Stimulated activated CD8-positive, alpha-beta memory T cell treated with anti-CD3 and anti-CD28 coated beads, Interleukin-15, amount 100 ng/mL, for 4 hours (primary cell): ENCODE results near the gene SOHLH2.

ENCODE experiments used
- DNase-seq, 2 donors: peaks; one replicate each; pipeline ENCODE4 v3.0.0-alpha.2; 2020; ENCODE audit warnings: low read depth in 2 of 2

The SOHLH2 gene

DNA sequence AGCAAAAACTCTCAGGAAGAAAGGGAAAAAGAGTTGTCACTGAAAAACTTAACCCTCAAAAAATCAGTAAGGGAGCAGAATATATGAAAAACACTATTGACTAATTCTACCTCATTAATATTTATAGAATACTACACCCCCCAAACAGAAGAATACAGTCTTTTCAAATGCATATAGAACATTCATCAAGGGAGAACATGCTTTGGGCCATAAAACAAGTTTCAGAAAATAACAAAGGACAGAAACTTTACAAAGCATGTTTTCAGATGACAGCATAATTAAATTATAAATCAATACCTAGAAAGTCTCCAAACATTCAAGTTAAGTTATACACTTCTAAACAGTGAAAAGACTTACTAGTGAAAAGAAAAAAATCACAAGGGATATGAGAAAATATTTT, 30.5 kb downstream of the SOHLH2 start:
- DNase-seq: no peak

DNA sequence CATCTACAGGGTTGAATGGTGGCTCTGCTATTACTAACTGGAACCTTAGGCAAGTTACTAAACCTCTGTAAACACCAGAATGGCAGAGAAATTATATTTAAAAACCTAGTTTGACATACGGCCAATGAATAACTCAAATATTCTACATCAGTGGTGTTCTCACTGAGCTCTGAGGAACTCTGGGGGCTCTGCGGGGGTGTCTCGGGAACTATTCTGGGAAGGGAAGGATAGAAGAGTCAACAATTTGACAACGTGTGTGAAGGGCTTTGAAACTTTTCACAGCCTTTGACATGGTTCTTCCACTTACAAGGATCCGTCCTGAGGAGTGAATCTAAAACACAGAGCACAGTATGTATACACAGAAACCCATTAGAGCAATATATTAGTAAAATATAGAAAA, 38.7 kb downstream of the SOHLH2 start:
- DNase-seq: no peak

GRCh38 chr13:36174923-36175322, 39.4 kb downstream of the SOHLH2 start:
- no peak for DNase-seq

GRCh38 chr13:36173571-36174322, 40.6 kb downstream of the SOHLH2 start:
- DNase-seq: no peak

DNA sequence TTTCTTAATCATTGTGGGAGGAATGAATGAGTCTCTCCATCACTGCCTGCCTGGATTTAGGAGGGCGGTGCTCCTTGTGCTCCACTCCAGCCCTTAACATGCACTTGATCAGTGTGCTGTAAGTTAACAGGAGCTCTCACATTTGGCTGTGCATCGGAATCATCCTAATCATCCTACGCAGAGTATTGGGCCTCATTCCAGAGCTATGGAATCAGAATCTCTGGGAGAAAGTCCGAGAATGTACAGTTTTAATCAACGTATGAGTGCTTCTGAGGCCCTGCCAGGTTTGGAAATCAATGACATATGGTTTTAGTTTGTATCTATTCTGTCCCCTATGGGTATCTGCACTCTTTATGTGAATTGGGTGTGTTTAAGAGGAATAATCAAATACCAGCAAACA, 48.3 kb downstream of the SOHLH2 start:
- DNase-seq: no peak

DNA sequence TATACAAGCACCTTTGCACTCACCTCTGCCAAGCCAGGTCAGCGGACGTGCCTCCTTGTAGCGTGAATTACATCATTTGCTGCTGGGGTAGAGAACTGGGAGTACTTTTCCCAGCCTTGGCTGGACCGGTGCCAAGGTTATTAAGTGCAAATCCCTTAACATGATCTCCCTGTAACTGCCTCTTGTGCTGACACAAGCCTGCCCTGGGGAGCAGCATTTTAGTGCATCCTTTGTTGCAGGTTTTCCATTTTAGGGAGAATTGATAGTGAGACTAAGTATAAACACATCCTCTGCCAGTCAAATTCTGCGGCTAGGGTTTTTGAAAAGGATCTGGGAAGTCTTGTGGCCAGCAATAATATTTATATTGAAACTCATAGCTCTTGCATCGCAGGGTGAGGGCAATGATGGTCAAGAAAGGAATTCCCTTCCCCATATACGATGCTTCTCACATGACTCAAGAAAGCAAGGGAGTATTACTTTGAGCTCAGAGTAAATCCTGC, 50.5 kb downstream of the SOHLH2 start:
- no peak for DNase-seq

DNA sequence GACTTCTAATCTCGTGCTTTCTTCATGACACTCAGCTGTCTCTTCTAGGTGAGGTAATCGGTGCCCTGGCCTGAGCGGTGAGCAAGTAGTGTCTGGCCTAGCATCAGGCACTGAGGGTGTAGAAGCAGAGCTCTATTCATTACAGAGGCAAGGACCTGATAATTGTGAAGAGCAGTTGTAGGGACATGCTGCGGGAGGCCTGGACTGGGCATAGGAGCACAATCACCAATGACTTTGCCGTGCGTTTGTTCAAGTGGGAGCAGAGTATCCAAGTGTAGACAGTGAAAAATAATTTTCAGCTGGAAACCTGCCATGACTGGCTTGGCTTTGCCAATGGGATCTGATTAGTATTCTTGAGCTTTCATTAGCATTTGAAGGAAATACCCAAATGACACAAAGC, 51.1 kb downstream of the SOHLH2 start:
- DNase-seq: no peak

DNA sequence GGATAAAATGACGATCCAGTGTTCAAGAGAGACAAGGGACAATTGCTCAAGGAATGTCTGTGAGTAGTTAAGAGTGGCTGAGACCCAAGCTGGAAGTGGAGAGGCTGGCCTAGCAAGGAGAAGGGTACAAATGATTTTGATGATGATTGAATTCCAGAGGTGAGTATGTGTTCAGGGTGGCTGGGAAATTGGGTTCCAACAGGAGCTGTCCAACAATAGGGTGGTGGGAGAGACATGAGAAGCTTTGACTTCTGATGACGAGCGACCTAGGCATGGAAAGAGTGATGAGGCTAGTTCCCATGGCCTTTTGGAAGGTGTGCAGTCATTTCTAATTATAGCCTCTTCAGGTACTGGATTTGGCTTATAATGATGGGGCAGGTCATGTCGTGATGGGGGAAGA, 54.1 kb downstream of the SOHLH2 start:
- DNase-seq: no peak

DNA sequence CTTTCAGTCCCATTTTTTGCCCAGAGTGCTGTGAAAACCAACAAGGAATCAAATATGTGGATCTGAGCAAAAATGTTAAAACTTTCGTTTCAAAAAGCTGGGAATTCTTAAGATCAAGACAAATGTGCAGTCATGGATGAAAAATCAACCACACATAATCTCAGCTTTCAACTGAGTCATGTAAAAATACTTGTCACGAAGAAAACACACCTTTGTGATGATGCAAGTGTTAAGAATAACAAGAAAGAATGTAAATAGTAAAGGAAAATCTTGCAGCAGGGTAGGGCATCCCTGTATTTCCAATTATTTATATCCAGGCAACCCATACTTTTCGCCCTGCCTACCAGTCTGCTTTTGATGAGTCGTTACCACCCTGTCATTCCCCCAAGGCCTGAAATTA, 55.7 kb downstream of the SOHLH2 start:
- DNase-seq: no peak

GRCh38 chr13:36157480-36157879, 56.9 kb downstream of the SOHLH2 start:
- no peak for DNase-seq

DNA sequence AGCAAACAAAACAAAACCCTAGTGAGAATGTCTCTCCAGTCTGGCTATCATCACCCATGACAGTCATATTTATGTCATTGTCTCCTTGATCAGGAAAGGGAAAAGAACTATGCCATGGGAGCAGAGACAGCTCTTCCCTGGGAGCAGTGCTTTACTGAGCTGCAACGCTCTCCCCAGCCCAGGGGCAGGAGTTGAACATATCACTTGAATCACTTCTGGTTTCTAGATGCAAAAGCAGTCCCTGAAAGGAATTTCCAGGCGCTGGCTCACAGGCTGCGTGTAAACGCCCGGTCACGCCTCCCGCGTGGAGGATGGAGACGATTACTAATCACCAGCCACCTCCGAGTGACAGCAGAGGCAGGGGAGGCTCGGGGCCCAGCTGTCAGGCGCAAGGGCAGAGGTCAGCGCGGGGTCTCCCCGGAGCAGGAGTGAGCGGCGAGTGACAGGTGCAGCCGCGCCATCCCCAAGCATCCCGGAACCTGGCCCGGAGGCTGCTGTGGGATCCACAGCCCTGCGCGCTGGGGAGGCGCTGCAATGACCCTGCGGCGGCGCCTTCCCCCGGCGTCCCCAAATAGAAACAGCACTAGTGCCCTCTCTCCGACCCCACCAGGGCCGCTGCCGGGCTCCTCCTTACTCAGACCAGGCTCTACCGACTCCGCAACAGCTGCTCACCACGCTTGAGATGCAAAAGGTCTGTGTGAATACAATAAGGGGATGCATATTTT, 59.6 kb downstream of the SOHLH2 start:
- DNase-seq: no peak

GRCh38 chr13:36151591-36151990, 62.8 kb downstream of the SOHLH2 start:
- DNase-seq: no peak

- DNase-seq: no peak
Measured at GRCh38 chr13:36148446-36148845, 65.9 kb downstream of the SOHLH2 start.

GRCh38 chr13:36147330-36147729, 67.0 kb downstream of the SOHLH2 start:
- DNase-seq: no peak

DNA sequence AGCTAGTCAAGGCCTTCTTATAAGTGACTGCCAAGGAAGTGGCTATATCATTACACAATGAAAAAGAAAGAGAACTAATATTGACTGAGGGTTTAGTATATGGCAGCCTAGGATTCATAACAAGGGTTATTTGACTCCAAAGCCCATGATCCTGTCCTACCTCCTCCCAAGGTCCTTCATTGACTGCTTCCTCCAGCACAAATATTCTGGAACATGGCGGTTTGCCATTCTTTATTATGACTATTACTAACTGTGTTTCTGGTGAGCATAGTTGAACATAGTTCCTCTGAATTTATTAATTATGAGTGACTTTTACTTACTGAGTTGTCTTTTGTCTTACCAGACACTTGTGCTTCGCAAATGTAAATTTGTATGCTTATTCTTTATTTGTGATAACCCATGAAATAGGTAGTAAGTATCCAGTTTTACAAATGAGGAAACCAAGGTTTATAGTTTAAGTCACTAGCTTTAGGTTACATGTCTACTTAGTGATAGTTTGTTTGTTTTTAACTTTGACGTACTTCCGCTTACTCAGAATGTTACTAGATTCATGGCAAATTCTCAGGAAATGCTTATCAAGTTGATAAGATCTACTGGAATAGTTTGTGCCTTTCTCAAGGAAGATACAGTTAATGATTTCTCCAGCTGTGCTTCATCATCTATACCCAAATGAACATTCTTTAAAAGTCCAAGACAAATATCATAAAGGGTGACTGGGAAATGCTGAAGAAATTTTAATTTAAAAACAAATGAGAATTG, 67.7 kb downstream of the SOHLH2 start:
- DNase-seq: no peak

- no peak for DNase-seq
Measured at GRCh38 chr13:36143738-36144137, 70.6 kb downstream of the SOHLH2 start.

DNA sequence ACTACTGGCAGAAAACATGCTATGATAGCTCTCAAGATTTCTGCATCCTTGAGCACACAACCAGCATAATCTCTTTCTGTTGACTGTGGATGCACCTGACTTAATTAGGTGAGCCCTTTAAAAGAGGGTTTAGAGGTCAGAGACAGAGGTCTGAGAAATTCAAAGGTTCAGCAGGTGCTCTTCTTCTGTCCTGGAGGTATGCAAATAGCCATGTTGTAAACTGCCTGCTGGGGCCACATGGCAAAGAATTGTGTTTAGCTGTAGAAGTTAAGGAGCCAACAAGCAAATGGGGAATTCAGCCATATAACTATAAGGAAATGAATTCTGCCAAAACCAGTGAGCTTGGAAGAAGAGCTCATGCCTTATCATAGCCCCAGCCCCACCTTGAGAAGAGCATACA, 71.6 kb downstream of the SOHLH2 start:
- no peak for DNase-seq

GRCh38 chr13:36135876-36136275, 78.5 kb downstream of the SOHLH2 start:
- no peak for DNase-seq

GRCh38 chr13:36134632-36135031, 79.7 kb downstream of the SOHLH2 start:
- DNase-seq: no peak

DNA sequence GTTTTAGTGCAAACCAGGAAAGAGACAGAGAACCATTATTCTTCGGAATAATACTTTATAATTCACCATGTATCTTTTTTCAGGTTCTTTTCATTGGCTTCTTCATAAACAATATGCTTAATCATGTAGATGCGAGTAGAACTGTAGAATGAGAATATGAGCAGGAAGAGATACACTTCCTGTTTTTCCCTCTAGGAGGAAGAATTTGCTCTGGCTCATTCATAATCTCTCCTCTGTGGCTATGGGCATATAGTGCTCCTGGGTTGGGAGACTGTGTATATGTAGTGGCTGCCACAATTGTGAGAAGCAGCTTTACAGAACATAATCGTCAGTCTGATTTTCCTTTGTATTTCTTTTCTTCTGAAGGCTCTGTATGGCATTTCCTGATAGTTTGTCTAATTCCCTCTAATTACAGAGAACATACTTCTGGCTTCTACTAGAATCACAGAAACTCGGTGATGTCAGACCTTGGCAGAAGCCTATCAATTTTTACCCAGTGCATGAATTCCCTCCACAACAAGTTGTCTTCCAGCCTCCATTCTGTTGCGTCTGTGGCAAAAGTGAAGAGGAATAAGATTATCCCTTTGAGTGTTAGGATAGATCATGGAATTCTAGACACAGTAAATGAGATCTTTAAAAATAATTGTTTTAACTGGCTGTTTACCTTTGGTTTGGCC, 80.3 kb downstream of the SOHLH2 start:
- DNase-seq: no peak

DNA sequence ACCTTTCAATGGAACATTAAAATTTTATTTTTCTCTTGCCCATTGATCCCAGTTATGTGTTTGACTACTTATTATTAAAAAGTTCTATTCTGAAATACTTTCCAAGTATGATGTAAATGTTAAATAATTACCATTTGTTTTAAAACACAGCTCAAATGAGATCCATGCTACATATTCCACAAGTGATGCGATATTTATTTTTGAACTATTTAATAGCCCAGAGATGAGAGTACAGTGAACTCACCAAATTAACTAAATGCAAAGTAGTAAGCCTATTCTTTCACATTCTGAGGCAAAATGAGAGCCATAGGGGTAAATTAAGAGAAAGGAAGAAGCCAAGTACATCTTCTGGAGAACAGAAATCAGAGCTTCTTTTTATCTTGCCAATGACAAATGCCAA, 82.0 kb downstream of the SOHLH2 start:
- DNase-seq: no peak

- no peak for DNase-seq
Measured at GRCh38 chr13:36131931-36132297, 82.4 kb downstream of the SOHLH2 start.
